HFFc6 (cell line): ENCODE measurements around the gene TEX51. TPM values are rescaled to one million over a fixed set of nuclear protein-coding genes. Genes with fewer than 3 reads are reported as not detected.

Experiments
- DNase-seq: peaks from one replicate; pipeline ENCODE4 v3.0.0-alpha.2; 2018
- H3K27ac Mint-ChIP-seq: 2 replicates; pipeline ENCODE4 v1.8.0; 2020; ENCODE audit warnings: mild to moderate bottlenecking, mixed read lengths
- H3K27me3 Mint-ChIP-seq: 2 replicates; pipeline ENCODE4 v1.8.0; 2021; ENCODE audit warnings: mild to moderate bottlenecking, moderate library complexity, mixed read lengths; ENCODE audit not compliant: insufficient read depth
- H3K36me3 Mint-ChIP-seq: 2 replicates; pipeline ENCODE4 v1.8.0; 2021; ENCODE audit warnings: low read depth, mixed read lengths
- H3K4me1 Mint-ChIP-seq: 2 replicates; pipeline ENCODE4 v1.8.0; 2020; ENCODE audit warnings: low read depth, mixed read lengths
- H3K4me3 Mint-ChIP-seq: 2 replicates; pipeline ENCODE4 v1.8.0; 2020; ENCODE audit warnings: mild to moderate bottlenecking, moderate library complexity, mixed read lengths
- H3K9me3 Mint-ChIP-seq: 2 replicates; pipeline ENCODE4 v1.8.0; 2020; ENCODE audit warnings: mild to moderate bottlenecking, mixed read lengths
- CTCF ChIP-seq: fragments of 200-600 bp; sonication (generic); IDR thresholded peaks from 2 replicates; pipeline ENCODE4 v1.5.0; 2021; ENCODE audit warnings: antibody characterized with exemption, mild to moderate bottlenecking
- total RNA-seq, 6 experiments: library from RNA; stranded (reverse); fragmentation: NEBNext Ultra II Directional; extraction: Animal tissue kit (Norgen Biotek cat#: 25700); gene quantifications; 2 replicates in 1 of 6; 3 replicates in 5 of 6; pipeline ENCODE4 v1.2.3, GENCODE V29; 2021

TEX51 gene
- total RNA-seq, 6 experiments from 2014 or later = not detected

GRCh38 chr2:126885751-126886210 is 12.9 kb upstream of the TEX51 start:
- Mint-ChIP-seq H3K4me3 (no peak overlapping the region), H3K36me3 (no peaks in the 10 kb centered on the region), H3K4me1 (0 out of 2 replicates have a peak, but pooled peaks cover 5% of the 10 kb centered on the region), H3K9me3 (no peaks in the 10 kb centered on the region), H3K27ac (no peak overlapping the region), H3K27me3 (peaks cover 24% of the 10 kb centered on the region)
- DNase-seq = no peak
- TF ChIP-seq CTCF = no peak

- no peak overlapping the region for H3K27ac Mint-ChIP-seq
- H3K36me3 Mint-ChIP-seq = no peaks in the 10 kb centered on the region
- H3K4me1 Mint-ChIP-seq = 0 out of 2 replicates have a peak, but pooled peaks cover 5% of the 10 kb centered on the region
- no peaks in the 10 kb centered on the region for H3K9me3 Mint-ChIP-seq
- peak; percentile 20 for DNase-seq
- peak overlapping the region; percentile 61; the same call in 1 of the 2 replicates for H3K4me3 Mint-ChIP-seq
- peak; percentile 83 for TF ChIP-seq CTCF
- peaks cover 29% of the 10 kb centered on the region for H3K27me3 Mint-ChIP-seq
These were observed 12.3 kb upstream of the TEX51 start for GRCh38 chr2:126886211-126886915.

GRCh38 chr2:126886916-126887280 is 11.8 kb upstream of the TEX51 start:
- no peak overlapping the region for H3K27ac Mint-ChIP-seq
- H3K4me3 Mint-ChIP-seq = no peak overlapping the region
- no peak for DNase-seq
- 0 out of 2 replicates have a peak, but pooled peaks cover 5% of the 10 kb centered on the region for H3K4me1 Mint-ChIP-seq
- no peaks in the 10 kb centered on the region for H3K9me3 Mint-ChIP-seq
- no peaks in the 10 kb centered on the region for H3K36me3 Mint-ChIP-seq
- TF ChIP-seq CTCF = no peak
- H3K27me3 Mint-ChIP-seq = peaks cover 31% of the 10 kb centered on the region

- Mint-ChIP-seq H3K4me1 (0 out of 2 replicates have a peak, but pooled peaks cover 5% of the 10 kb centered on the region), H3K27ac (no peak overlapping the region), H3K9me3 (no peaks in the 10 kb centered on the region), H3K4me3 (no peak overlapping the region), H3K36me3 (no peaks in the 10 kb centered on the region), H3K27me3 (peaks cover 35% of the 10 kb centered on the region)
- no peak for TF ChIP-seq CTCF
- no peak for DNase-seq
These were observed 11.2 kb upstream of the TEX51 start for GRCh38 chr2:126887506-126887905.

GRCh38 chr2:126888046-126888445 is 10.6 kb upstream of the TEX51 start:
- no peak overlapping the region for H3K27ac Mint-ChIP-seq
- no peak for TF ChIP-seq CTCF
- DNase-seq = no peak

More at GRCh38 chr2:126888046-126888445, 10.6 kb upstream of the TEX51 start:
- Mint-ChIP-seq H3K36me3 (no peaks in the 10 kb centered on the region), H3K9me3 (no peaks in the 10 kb centered on the region), H3K4me1 (0 out of 2 replicates have a peak, but pooled peaks cover 5% of the 10 kb centered on the region), H3K27me3 (peaks cover 35% of the 10 kb centered on the region), H3K4me3 (no peak overlapping the region)
